GM06990 (cell line): ENCODE results near the gene PKD1L1.

ENCODE experiments used
- DNase-seq: peaks from one replicate; pipeline ENCODE4 v3.0.0-alpha.2; 2011; ENCODE audit not compliant: insufficient read length; ENCODE audit errors: extremely low read depth
- H3K27me3 ChIP-seq: replicated peaks from 2 replicates; pipeline ENCODE4 v1.6.0; 2011; ENCODE audit warnings: low read length; ENCODE audit not compliant: control insufficient read depth, insufficient read depth
- H3K36me3 ChIP-seq: 2 replicates; pipeline ENCODE4 v1.5.1; 2011; ENCODE audit warnings: low read length; ENCODE audit not compliant: control insufficient read depth, insufficient read depth
- H3K4me3 ChIP-seq: replicated peaks from 2 replicates; pipeline ENCODE4 v1.5.1; 2011; ENCODE audit warnings: low read depth, mild to moderate bottlenecking, control low read depth, low read length
- CTCF ChIP-seq: IDR thresholded peaks from 2 replicates; pipeline ENCODE4 v1.5.1; 2011; ENCODE audit warnings: low read length, control low read depth, mild to moderate bottlenecking, inconsistent platforms; ENCODE audit not compliant: insufficient read depth, poor library complexity, severe bottlenecking

PKD1L1 gene

GRCh38 chr7:47780555-47780954 lies 167.7 kb downstream of the PKD1L1 start:
- H3K4me3 ChIP-seq: no peak overlapping the region
- H3K27me3 ChIP-seq: no peaks in the 10 kb centered on the region
- H3K36me3 ChIP-seq: no peaks in the 10 kb centered on the region
- TF ChIP-seq CTCF: no peak
- no peak for DNase-seq

GRCh38 chr7:47779341-47779771 lies 168.9 kb downstream of the PKD1L1 start:
- no peak for DNase-seq
- Histone ChIP-seq H3K36me3 (no peaks in the 10 kb centered on the region), H3K27me3 (no peaks in the 10 kb centered on the region), H3K4me3 (no peak overlapping the region)
- no peak for TF ChIP-seq CTCF

- no peak for TF ChIP-seq CTCF
- H3K4me3 ChIP-seq: no peak overlapping the region
- no peaks in the 10 kb centered on the region for H3K36me3 ChIP-seq
- no peak for DNase-seq
- H3K27me3 ChIP-seq: no peaks in the 10 kb centered on the region
These were observed 170.1 kb downstream of the PKD1L1 start for GRCh38 chr7:47778153-47778661.

- no peak for TF ChIP-seq CTCF
- Histone ChIP-seq H3K27me3 (no peaks in the 10 kb centered on the region), H3K4me3 (no peak overlapping the region), H3K36me3 (no peaks in the 10 kb centered on the region)
- no peak for DNase-seq
These were observed 170.6 kb downstream of the PKD1L1 start for GRCh38 chr7:47777531-47778152.

GRCh38 chr7:47776335-47776734 lies 171.9 kb downstream of the PKD1L1 start:
- no peak for DNase-seq
- no peak overlapping the region for H3K4me3 ChIP-seq
- TF ChIP-seq CTCF: no peak
- no peaks in the 10 kb centered on the region; the same call in 1 of the 2 replicates for H3K27me3 ChIP-seq
- no peaks in the 10 kb centered on the region for H3K36me3 ChIP-seq
